Endothelial cell of umbilical vein (primary cell): ENCODE measurements around the gene NXPH1.

ENCODE experiments used
- EZH2 ChIP-seq: IDR thresholded peaks from 2 replicates; pipeline ENCODE4 v1.6.1; 2012; ENCODE audit warnings: borderline replicate concordance, low read depth, mild to moderate bottlenecking, moderate library complexity, low read length, inconsistent platforms; ENCODE audit not compliant: severe bottlenecking
- POLR2AphosphoS5 ChIP-seq: IDR thresholded peaks from 2 replicates; pipeline ENCODE4 v1.6.1; 2012; ENCODE audit warnings: low read depth, mild to moderate bottlenecking, control low read depth, low read length, moderate library complexity; ENCODE audit not compliant: insufficient read depth

GRCh38 chr7:8434290-8435002 lies 1.0 kb downstream of the NXPH1 start:
- TF ChIP-seq POLR2AphosphoS5 (no peak), EZH2 (peak; percentile 65)
